Tibial nerve (tissue), 4 donors: ENCODE data around the gene MAMDC2.

Experiments used
- EP300 ChIP-seq, 2 donors: sonication (generic); formaldehyde crosslinking; IDR thresholded peaks; one replicate each; pipeline ENCODE4 v1.6.1; 2017; ENCODE audit warnings: antibody characterized with exemption in 2 of 2, mild to moderate bottlenecking in 1 of 2
- POLR2A ChIP-seq, 2 donors: fragments of 450-650 bp; IDR thresholded peaks; one replicate each; pipeline ENCODE4 v1.6.1; 2017; ENCODE audit warnings: antibody characterized with exemption in 2 of 2, mild to moderate bottlenecking in 2 of 2, moderate library complexity in 2 of 2
- TF ChIP-seq, protein P1 (sequence below), 5 experiments: fragments of 200-600 bp in 3 of 5; fragments of 450-650 bp in 2 of 5; sonication (generic) in 3 of 5; IDR thresholded peaks; one replicate each; pipeline ENCODE4 v1.5.1; 2016 to 2019; ENCODE audit warnings: antibody characterized with exemption in 5 of 5, mild to moderate bottlenecking in 3 of 5, moderate library complexity in 2 of 5

DNA sequence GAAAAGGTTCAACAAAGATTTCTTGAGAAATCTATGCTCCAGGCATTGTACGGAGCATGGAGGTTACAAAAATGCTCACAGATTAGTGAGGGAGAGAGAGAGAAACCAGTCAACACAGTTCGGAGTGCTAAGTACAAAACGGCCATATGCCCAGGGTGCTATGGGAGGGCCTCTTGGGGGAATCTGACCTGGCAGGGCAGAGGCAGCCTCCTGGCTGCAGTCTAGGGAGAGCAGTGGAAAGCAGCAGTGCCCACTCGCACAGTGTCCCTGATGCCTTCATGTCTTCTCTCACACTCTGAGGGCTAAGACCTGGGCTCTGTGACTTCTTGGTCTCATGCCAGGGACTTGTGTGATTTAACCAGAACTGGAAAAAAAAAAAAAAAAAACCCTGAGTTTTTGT, 185.4 kb downstream of the MAMDC2 start:
- TF ChIP-seq, protein P1, sequence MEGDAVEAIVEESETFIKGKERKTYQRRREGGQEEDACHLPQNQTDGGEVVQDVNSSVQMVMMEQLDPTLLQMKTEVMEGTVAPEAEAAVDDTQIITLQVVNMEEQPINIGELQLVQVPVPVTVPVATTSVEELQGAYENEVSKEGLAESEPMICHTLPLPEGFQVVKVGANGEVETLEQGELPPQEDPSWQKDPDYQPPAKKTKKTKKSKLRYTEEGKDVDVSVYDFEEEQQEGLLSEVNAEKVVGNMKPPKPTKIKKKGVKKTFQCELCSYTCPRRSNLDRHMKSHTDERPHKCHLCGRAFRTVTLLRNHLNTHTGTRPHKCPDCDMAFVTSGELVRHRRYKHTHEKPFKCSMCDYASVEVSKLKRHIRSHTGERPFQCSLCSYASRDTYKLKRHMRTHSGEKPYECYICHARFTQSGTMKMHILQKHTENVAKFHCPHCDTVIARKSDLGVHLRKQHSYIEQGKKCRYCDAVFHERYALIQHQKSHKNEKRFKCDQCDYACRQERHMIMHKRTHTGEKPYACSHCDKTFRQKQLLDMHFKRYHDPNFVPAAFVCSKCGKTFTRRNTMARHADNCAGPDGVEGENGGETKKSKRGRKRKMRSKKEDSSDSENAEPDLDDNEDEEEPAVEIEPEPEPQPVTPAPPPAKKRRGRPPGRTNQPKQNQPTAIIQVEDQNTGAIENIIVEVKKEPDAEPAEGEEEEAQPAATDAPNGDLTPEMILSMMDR (IDR thresholded peaks at IDR 0.05), result no peak
- TF ChIP-seq POLR2A (IDR thresholded peaks at IDR 0.05), result no peak
- TF ChIP-seq EP300 (IDR thresholded peaks at IDR 0.05), result no peak
